Parathyroid adenoma (tissue), 2 donors: ENCODE measurements around the gene GHRH.

Experiments
- H2AFZ ChIP-seq: fragments of 300-600 bp; sonication (generic); one replicate; pipeline ENCODE4 v1.7.0; 2017; ENCODE audit warnings: antibody characterized with exemption, mild to moderate bottlenecking
- H3K27ac ChIP-seq: fragments of 300-600 bp; sonication (generic); one replicate; pipeline ENCODE4 v1.7.0; 2017
- H3K27me3 ChIP-seq: fragments of 300-600 bp; sonication (generic); one replicate; pipeline ENCODE4 v1.7.0; 2017; ENCODE audit warnings: low read length; ENCODE audit not compliant: control insufficient read depth, insufficient read depth
- H3K36me3 ChIP-seq: fragments of 300-600 bp; sonication (generic); one replicate; pipeline ENCODE4 v1.7.0; 2017; ENCODE audit warnings: low read length; ENCODE audit not compliant: control insufficient read depth, insufficient read depth
- H3K4me1 ChIP-seq: fragments of 300-600 bp; sonication (generic); one replicate; pipeline ENCODE4 v1.7.0; 2017; ENCODE audit warnings: control low read depth
- H3K4me2 ChIP-seq: fragments of 300-600 bp; sonication (generic); one replicate; pipeline ENCODE4 v1.7.0; 2017; ENCODE audit warnings: low read length
- H3K4me3 ChIP-seq: fragments of 300-600 bp; sonication (generic); one replicate; pipeline ENCODE4 v1.7.0; 2017; ENCODE audit warnings: low read depth, low read length
- H3K79me2 ChIP-seq: fragments of 300-600 bp; sonication (generic); one replicate; pipeline ENCODE4 v1.7.0; 2017; ENCODE audit warnings: control low read depth
- H3K9ac ChIP-seq: fragments of 300-600 bp; sonication (generic); one replicate; pipeline ENCODE4 v1.7.0; 2017; ENCODE audit warnings: mild to moderate bottlenecking
- H3K9me3 ChIP-seq: fragments of 300-600 bp; sonication (generic); one replicate; pipeline ENCODE4 v1.7.0; 2017; ENCODE audit warnings: low read length; ENCODE audit not compliant: control insufficient read depth
- TF ChIP-seq, protein P1 (sequence below): fragments of 300-600 bp; sonication (generic); IDR thresholded peaks from one replicate; pipeline ENCODE4 v1.7.0; 2017; ENCODE audit warnings: antibody characterized with exemption, mild to moderate bottlenecking
- donor health status: primary hyperparathyroidism.

The GHRH gene

DNA sequence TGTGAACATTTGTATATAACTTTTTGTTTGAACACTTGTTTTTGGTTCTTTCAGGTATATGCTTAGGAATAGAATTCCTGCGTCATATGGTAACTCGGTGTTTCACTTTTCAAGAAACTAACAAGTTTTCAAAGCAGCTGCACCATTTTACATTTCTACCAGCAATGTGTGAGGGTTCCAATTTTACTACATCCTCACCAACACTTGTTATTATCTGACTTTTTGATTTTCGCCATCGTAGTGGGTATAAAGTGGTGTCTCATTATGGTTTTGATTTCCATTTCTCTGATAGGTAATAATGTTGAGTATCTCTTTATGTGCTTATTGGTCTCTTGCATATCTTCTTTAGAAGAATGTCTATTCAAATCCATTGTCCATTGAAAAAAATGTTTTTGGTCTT is 42.6 kb downstream of the GHRH start:
- TF ChIP-seq, protein P1, sequence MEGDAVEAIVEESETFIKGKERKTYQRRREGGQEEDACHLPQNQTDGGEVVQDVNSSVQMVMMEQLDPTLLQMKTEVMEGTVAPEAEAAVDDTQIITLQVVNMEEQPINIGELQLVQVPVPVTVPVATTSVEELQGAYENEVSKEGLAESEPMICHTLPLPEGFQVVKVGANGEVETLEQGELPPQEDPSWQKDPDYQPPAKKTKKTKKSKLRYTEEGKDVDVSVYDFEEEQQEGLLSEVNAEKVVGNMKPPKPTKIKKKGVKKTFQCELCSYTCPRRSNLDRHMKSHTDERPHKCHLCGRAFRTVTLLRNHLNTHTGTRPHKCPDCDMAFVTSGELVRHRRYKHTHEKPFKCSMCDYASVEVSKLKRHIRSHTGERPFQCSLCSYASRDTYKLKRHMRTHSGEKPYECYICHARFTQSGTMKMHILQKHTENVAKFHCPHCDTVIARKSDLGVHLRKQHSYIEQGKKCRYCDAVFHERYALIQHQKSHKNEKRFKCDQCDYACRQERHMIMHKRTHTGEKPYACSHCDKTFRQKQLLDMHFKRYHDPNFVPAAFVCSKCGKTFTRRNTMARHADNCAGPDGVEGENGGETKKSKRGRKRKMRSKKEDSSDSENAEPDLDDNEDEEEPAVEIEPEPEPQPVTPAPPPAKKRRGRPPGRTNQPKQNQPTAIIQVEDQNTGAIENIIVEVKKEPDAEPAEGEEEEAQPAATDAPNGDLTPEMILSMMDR, result no peak
- H3K27ac ChIP-seq, result no peak overlapping the region
- H3K4me3 ChIP-seq, result no peak overlapping the region
- no peaks in the 10 kb centered on the region for H3K4me1 ChIP-seq
- H3K27me3 ChIP-seq, result no peaks in the 10 kb centered on the region
- no peak overlapping the region for H2AFZ ChIP-seq
- H3K9me3 ChIP-seq, result no peaks in the 10 kb centered on the region
- H3K79me2 ChIP-seq, result no peaks in the 10 kb centered on the region
- H3K4me2 ChIP-seq, result no peak overlapping the region
- no peaks in the 10 kb centered on the region for H3K36me3 ChIP-seq
- H3K9ac ChIP-seq, result no peak overlapping the region

DNA sequence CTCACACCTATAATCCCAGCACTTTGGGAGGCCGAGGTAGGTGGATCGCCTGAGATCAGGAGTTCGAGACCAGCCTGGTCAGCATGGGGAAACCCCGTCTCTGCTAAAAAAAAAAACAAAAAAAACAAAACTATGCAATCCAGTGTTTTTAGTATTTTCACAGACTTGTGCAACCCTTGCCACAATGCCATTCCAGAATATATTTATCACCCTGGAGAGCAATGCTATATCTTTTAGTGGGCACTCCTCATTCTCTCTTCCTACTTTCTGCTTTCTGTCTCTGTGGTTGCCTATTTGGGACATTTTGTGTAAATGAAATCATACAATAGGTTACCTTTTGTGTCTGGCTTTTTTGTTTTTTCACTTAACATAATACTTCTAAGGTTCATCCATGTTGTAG is 43.2 kb downstream of the GHRH start:
- Histone ChIP-seq H3K4me1 (no peaks in the 10 kb centered on the region), H3K36me3 (no peaks in the 10 kb centered on the region), H2AFZ (no peak overlapping the region), H3K4me3 (no peak overlapping the region), H3K9me3 (no peaks in the 10 kb centered on the region), H3K9ac (no peak overlapping the region), H3K27me3 (no peaks in the 10 kb centered on the region), H3K79me2 (no peaks in the 10 kb centered on the region), H3K4me2 (no peak overlapping the region), H3K27ac (no peak overlapping the region)
- TF ChIP-seq, protein P1, result no peak

DNA sequence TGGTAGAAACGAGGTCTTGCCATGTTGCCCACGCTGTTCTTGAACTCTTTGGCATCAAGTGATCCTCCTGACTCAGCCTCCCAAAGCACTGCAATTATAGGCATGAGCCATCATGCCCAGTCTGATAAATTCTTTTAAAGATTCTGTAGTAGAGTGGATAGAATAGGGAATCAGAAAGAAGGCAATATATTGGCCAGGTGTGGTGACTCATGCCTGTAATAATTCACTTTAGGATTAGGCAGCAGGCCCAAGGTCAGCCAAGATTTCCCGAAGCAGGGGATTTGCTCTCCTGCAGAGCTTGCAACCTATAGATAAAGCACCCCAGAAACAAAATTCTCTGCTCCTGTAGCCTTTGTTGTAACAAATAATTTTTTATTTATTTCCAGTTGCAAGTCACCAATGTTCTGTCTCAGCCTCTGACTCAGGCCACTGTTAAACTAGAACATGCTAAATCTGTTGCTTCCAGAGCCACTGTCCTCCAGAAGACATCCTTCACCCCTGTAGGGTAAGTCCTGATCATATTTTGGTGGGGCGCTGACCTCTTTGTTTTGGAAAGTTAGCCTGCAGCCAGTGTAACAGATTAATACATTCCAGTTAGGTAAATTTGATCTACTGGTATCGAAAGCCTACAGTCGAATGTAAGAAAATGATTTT is 51.8 kb downstream of the GHRH start:
- Histone ChIP-seq H3K4me1 (peaks cover 3% of the 10 kb centered on the region), H2AFZ (no peak overlapping the region), H3K9ac (no peak overlapping the region), H3K27ac (no peak overlapping the region), H3K36me3 (no peaks in the 10 kb centered on the region), H3K27me3 (no peaks in the 10 kb centered on the region), H3K4me3 (no peak overlapping the region), H3K79me2 (peaks cover 2% of the 10 kb centered on the region), H3K4me2 (no peak overlapping the region), H3K9me3 (no peaks in the 10 kb centered on the region)
- TF ChIP-seq, protein P1, result no peak

DNA sequence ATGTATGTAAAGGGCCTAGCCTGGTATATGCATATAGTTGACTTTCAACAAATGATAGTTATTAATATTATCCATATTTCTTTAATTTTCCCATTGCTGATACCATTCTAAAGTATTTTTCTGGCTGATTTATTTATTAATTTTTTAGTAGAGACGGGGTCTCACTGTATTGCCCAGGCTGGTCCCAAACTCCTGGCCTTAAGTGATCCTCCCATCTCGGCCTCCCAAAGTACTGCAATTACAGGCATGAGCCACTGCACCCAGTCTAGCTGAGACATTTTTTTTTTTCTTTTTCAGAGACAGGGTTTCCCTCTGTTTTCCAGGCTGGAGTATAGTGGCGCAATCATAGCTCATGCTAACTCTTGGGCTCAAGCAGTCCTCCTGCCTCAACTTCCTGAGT is 52.4 kb downstream of the GHRH start:
- Histone ChIP-seq H3K27ac (no peak overlapping the region), H3K4me1 (peaks cover 3% of the 10 kb centered on the region)
- TF ChIP-seq, protein P1, result no peak

DNA sequence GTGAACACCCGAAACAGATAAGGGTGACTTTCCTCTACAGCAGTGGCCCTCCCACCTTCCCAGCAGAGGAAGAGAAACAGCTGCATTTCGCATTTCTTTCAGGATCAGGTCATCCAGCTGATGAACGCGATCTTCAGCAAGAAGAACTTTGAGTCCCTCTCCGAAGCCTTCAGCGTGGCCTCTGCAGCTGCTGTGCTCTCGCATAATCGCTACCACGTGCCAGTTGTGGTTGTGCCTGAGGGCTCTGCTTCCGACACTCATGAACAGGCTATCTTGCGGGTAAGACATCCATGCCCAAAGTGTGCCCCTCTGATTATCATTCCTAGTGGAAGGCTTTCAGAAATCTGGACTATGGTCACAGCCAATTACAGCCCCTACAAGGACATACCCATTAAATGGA is 54.4 kb downstream of the GHRH start:
- no peaks in the 10 kb centered on the region for H3K9me3 ChIP-seq
- no peak overlapping the region for H3K4me3 ChIP-seq
- no peak overlapping the region for H2AFZ ChIP-seq
- H3K4me2 ChIP-seq, result no peak overlapping the region
- no peak overlapping the region for H3K27ac ChIP-seq
- H3K79me2 ChIP-seq, result peaks cover 2% of the 10 kb centered on the region
- H3K36me3 ChIP-seq, result no peaks in the 10 kb centered on the region
- TF ChIP-seq, protein P1, result no peak
- H3K9ac ChIP-seq, result no peak overlapping the region
- H3K27me3 ChIP-seq, result no peaks in the 10 kb centered on the region
- peaks cover 3% of the 10 kb centered on the region for H3K4me1 ChIP-seq

More for the DNA sequence above, 52.4 kb downstream of the GHRH start:
- H3K9ac ChIP-seq, result no peak overlapping the region
- no peak overlapping the region for H2AFZ ChIP-seq
- no peaks in the 10 kb centered on the region for H3K9me3 ChIP-seq
- no peaks in the 10 kb centered on the region for H3K27me3 ChIP-seq
- no peaks in the 10 kb centered on the region for H3K36me3 ChIP-seq
- H3K4me2 ChIP-seq, result no peak overlapping the region
- peaks cover 2% of the 10 kb centered on the region for H3K79me2 ChIP-seq
- no peak overlapping the region for H3K4me3 ChIP-seq
